Stimulated activated CD4-positive, alpha-beta T cell treated with anti-CD3 and anti-CD28 coated beads, Interleukin-4, amount 100 ng/mL, for 4 hours (primary cell): Measurements from ENCODE around the gene TMEM169.
"Not testable (repeated sequence)": the region's sequence is repeated elsewhere in the genome, so short reads cannot be mapped to it uniquely, and the experiment has no call there.

ENCODE experiments used
- DNase-seq, 2 experiments: peaks; one replicate each; pipeline ENCODE4 v3.0.0-alpha.2; 2020

The TMEM169 gene

DNA sequence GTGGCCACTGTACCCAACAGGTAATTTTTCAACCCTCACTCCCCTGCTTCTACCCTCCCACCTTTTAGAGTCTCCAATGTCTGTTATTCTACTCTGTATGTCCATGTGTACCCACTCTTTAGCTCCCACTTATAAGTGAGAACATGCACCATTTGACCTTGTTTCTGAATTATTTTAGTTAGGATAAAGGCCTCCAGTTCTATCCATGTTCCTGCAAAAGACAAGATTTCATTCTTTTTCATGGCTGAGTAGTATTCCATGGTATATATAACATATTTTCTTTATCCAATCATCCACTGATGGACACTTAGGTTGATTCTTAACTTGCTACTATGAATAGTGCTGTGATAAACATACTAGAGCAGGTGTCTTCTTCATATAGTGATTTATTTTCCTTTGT is 9.2 kb upstream of the TMEM169 start:
- DNase-seq = no peak

DNA sequence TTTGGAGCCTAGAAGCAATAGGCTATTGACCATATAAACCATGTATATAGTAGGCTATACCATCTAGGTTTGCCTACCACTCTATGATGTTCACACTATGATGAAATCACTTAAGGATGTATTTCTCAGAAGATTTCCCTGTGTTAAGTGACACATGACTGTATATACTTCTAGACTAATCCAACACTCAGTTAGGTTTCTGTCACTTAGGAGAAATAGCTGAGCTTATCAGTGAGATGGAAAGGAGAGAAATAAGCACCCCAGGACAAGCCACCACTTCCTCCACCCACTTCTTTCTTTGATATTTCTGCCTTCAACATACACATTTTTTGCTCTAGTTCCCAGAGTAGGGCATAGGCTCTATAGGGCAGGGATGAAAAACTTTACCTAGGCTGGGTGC is 7.9 kb upstream of the TMEM169 start:
- no peak for DNase-seq

DNA sequence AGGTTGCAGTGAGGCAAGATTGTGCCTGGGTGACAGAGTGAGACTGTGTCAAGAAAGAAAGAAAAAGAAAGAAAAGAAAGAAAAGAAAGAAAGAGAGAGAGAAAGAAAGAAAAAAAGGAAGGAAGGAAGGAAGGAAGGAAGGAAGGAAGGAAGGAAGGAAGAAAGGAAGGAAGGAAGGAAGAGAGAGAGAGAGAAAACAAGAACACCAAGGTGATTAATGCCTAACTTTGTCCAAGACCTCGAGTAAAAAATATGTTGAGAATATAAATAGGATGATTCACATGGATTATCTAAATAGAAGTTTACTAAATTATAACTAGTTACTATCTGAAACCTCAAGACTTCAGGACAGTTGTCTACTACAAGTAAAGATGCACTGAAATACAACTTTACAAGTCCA is 7.3 kb upstream of the TMEM169 start:
- DNase-seq = no peak

DNA sequence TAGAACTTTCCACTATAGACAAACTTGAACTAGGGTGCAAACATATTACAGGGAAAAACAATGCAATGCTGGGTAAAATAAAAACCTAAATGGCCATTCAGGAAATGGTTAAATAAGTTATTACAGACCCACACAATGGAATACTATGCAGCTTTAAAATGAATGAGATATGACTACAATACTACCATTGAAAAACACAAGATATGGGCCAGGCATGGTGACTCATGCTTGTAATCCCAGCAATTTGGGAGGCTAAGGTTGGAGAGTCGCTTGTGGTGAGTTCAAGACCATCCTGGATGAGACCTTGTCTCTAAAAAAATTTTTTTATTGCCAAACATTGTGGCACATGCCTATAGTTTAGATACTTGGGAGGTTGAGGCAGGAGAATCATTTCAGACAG is 6.9 kb upstream of the TMEM169 start:
- DNase-seq = no peak

DNA sequence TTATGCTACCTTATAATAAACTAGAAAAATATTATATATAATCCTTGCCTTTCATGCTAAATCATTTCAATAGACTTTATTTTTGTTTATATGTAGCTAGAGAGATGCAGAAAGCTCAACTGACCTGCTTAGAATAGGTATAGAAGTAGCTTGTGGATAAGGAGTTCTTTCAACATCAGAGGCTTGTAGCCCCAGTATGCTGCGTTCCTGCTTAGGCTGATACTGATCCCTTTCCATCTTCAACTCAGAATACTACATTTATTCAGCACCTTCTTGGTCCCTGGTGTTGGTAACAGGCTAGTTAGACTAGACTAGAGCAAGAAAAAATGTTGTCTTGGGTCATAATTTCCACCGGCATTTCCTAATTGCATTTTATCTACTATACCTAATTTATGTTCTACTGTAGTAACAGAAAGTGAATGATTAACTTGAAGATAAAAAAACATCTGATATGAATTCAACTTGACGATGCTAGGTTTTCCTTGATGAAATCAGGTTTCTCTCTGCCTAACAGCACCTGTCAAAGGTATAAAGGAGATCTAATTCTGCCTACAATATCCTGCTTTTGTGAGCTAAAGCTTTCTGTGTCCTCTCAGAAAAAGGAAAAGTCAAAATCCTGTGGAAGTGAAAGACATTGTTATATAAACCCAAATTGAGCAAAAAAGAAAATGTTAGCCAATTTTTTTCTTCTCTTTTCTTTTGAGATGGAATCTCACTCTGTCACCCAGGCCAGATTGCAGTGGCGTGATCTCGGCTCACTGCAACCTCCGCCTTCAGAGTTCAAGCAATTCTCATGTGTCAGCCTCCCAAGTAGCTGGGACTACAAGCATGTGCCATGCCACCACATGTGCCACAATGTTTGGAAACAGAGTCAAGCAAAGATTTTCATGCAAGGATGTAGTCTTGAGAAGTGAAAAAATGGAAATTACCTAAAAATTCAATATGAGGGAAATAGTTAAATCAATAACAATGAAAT is 5.9 kb upstream of the TMEM169 start:
- no peak for DNase-seq

DNA sequence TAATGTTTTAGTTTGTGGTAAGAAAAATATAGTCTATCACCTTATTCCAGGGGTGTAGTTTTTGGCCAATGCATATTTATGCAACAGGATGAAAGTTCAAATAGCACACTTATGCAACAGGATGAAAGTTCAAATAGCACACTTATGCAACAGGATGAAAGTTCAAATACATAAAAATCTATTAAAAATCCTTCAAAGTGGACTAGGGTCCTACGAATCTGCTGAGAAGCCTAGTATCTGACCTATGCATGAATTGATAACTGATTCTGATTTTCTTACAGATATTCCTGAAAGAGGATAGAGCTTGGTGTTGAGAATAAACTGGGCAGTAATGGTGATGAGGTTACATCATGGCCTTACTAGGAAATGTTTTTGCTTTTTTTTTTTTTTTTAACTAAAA is 2.9 kb upstream of the TMEM169 start:
- no peak for DNase-seq

DNA sequence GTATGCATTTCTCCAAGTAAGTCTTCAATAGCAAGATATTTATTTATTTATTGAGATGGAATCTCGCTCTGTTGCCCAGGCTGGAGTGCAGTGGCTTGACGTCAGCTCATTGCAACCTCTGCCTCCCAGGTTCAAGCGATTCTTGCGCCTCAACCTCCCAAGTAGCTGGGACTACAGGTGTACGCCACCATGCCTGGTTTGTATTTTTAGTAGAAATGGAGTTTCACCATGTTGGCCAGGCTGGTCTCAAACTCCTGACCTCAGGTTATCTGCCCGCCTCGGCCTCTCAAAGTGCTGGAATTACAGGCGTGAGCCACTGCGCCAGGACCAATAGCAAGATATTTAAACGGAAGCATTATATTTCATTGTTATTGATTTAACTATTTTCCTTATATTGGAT is 1.7 kb upstream of the TMEM169 start:
- not testable (repeated sequence) for DNase-seq

DNA sequence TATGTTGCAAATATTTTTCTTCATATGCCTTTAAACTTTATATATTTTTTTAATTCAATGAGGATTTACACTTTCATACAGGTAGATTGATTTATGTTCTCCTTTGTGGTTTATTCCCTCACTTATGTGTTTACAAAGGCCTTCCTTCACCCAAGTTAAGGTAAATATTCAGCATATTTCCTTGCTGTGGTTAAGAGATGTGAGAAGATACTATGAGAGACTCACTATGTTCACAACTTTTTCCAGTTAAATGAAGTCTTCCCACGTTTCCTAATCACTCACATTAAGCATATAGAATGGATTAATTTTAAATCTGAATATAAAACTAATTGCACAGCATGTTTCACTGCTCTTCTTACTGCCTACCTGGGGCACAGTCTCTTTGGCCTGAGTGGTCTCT is 707 bp upstream of the TMEM169 start:
- DNase-seq = no peak

DNA sequence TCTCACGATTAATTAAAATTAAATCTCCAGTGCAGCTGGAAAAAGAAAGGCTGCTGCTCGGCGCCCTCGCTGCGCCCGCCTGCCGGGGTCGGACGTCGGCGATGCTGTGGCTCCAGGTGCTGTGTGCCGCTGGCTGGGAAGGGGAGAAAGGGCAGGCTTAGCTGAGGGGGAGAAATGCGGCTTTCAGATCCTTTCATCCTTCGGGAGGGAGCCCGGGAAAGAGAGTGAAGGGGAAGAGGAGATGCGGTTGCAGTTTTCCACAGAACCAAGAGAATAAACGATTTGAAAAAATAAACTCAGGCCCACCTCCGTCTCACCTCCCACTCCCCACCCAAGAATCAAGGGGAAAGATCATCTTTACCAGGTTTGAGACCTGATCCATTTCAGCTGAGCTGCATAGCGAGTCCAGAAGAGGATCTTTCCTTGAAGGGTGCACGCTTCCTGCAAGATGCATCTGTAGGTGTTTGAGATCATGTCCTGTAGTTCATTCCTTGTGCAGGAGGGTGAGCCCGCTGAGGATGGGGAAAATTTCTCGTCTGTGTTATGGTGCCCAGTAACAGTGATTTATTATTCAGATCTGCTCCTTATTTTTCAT is 495 bp downstream of the TMEM169 start:
- DNase-seq = no peak

DNA sequence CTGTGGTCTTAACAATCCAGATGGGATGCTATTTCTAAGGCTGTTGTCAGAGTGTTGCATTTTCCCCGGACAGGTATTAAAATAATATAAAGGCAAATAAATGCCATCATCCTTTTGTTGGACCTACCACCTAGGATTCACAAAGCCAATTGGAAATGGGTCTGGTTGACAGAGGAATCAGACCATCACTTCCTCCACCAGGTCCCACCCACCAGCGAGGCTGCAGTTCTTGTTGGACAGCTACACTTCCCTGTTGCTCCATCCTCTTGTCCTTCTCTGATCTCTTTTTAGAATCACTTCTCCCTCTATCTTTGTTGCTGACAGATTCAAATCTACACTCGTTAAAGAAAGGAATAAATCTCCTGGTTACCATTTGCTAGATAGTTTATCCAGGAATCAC is 1.1 kb downstream of the TMEM169 start:
- DNase-seq = no peak

DNA sequence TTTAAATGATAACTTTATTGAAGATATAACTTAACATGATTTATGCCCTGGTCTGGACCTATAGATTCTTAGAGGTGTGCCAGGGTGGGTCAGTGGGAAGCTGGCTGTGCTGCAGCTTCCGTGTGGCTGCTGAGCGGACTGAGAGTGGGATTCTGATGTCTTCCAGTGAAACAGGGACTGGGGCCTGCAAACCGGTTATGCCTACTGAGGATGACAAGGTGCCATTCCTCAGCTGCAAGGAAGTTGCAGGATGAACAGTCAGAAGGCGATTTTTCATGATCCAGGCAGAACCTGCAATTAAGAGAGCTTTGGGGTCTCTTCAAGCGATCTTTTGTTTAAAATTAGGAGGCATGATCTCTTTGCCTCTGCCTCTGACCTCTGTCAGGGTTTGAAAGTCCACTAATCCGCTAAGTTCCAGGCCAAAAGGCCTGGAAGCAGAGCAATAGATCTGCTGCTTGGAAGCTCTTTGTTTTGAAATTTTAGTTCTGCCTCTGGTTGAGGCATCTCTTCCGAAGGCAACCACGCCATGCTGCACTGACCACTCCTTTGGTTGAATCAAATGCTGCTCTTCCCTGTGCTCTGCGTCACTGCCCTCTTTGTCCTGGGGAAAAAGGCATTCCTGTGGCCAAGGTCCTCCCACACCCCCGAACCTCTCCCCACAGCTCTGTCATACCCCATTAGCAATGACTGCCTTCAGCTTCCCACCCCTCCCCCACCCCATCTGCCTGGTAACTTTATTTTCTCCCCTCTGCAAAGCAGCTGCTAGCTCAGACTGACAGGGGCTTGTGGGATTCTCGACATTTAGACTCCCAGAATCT is 2.0 kb downstream of the TMEM169 start:
- DNase-seq = no peak

DNA sequence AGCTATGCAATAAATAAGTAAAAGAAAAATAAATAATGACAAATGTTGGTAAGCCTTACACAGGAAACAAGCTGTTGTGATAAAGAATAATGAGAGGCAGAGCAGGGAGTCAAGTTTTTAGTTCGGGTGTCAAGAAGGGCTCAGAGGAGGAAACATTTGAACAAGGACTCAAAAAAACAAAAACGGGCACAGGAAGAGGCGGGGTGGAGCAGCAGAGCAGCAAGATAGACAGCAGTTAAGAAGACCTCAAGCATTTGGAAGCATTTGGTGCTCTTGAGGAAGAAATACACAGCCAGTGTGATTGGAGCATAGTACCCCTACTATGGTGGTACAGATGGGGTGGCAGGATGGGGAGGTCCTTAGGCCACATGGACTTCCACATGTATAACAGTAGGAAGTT is 2.8 kb downstream of the TMEM169 start:
- DNase-seq = peak in 1 of 2 experiments; percentile 14

DNA sequence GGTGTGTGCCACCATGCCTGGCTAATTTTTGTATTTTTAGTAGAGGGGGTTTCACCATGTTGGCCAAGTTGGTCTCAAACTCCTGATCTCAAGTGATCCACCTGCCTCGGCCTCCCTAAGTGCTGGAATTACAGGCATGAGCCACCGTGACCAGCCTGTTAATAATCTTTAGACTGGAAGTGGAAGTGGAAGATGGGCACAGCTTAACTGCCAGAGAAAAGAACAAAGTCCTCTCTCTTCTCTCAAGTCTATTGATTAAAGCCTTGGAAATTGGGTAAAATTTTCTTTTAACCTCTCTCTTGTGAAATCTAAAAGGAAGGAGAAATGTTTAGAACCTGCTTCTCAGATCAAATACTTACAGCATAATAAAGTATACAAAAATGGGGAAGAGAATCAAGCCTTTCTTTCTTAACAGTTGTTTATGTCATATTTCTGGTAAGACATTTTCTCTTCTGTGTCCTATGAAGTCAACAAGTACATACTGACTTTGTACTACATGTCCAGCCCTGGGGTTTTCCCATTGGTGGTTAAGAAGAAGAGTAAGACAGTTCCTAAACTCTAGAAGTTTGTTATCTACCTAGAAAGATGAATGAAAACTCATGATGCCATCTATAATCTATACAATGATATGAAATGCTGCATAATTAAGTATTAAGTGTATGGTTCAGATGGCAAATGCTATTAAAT is 4.6 kb downstream of the TMEM169 start:
- DNase-seq = no peak

DNA sequence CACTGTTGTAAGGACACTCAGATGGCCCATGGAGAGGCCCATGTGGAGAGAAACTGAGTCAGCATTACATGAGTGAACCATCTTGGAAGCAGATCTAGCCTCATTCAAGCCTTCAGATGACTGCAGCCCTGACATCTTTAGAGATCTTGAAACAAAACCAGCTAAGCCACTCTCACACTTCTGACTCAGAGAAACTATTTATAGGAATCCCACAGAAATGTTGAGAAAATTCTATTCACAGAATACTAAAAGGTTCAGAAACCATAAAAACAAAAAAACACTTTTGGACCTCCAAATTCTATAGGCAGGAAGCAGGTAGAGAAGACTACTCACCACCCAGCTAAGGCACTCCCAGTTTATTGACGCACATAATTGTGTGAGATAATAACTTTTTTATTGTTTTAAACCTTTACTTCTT is 8.7 kb downstream of the TMEM169 start:
- no peak for DNase-seq

DNA sequence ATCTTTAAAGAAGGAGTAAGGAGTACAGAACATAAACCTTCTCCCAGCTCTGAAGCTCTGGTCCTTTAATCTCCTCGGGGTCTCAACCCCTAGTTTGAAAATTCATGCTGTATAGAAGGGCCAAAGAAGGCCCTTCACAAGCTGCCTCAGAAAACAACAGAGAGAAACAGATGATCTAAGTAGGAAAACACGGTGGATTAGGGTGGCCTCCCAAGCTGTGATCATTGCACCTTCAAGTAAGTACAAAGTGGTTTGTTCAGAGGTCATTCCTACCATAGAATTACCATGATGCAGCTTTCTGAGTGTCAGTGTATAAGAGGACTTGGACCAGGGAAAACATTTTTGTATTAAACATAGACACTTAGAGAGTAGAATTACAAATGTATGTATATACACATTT is 10.9 kb downstream of the TMEM169 start:
- DNase-seq = no peak

DNA sequence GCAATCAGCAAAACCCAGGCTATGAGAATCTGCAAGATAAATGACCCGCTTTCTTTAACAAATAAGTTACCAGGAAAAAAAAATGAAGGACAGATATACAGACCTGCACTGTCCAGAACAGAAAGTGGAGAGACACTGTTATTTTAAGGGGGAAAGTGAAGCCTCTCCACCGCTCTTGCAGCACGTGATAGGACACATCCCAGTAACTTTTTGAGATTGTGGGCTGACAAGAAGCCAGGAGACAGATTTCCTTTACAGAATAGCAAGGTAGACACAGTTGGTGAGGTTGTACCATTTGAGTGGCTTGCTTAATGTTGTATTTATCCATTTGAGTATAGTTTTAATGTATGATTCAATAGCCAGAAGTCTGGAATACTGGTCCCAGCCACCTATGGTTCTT is 13.0 kb downstream of the TMEM169 start:
- no peak for DNase-seq

DNA sequence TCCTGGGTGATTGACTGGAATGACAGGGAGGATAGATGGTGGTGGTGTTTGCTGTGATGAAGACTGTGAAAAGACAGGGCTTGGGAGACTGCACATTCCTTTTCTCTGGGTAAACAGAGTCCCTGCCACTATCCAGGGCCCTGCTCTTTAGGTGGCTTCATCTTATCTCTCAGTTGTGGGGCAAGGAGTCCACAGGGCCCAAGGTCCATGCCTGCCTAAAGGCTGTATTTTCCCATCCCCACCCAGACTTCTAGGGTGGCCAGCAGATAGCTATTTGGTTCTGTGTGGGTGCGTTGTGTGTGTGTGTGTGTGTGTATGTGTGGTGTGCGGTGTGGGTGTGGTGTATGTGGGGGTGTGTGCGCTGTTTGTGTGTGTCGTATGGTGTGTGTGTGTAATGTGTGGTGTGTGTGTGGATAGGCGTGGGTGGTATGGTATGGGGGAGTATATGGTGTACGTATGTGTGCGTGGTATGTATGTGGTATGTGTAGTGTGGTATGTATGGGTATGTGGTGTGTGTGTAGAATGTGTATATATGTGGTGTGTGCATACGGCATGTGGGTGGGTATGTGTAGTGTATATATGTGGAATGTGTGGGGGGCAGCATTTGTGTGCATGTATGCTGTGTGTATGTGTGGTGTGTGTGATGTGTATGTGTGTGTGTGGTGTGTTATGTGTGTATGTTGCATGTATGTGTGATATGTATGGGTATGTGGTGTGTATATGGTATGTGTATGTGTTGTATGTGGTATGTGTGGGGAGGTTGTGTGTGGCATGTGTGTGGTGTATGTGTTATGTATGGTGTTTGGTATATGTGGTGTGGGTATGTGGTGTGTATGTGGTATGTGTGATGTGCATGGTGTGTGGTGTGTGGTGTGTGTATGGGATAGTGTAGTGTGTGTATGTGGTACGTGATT is 17.0 kb downstream of the TMEM169 start:
- no peak for DNase-seq

DNA sequence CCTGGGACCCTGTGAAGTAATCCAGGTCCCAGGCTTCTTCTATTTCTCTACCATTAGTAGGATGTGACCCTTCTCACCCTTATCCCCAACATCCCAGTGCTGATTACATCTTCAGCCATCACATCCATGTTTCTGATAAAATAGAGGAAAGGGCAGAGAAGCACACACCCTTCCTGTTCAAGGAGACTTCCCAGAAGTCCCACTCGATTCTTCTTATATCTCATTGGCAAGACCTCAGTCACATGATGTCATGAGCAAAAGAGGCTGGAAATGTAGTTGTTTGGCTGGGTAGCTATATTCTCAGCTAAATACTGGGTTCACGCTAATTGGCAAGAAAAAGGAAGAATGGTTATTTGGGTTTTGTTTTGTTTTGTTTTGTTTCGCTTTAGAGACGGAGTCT is 19.4 kb downstream of the TMEM169 start:
- no peak for DNase-seq

DNA sequence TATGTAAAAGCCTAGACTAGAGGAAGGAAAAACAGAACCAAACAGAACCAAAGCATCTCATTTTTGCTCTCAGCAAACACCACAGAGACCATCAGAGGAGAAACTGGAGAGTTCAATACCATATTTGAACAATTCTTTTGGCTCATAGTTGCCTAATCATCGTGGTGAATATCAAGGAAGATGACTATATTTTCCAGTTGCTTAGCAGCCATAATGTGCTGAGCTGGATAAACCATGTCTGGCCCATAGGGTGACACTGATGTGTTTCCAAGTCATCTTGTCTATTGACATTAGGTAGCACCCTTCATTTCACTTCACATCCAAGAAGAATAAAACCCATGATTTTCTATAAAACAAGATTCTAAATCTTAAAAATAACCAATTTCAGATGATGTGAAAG is 21.5 kb downstream of the TMEM169 start:
- no peak for DNase-seq

DNA sequence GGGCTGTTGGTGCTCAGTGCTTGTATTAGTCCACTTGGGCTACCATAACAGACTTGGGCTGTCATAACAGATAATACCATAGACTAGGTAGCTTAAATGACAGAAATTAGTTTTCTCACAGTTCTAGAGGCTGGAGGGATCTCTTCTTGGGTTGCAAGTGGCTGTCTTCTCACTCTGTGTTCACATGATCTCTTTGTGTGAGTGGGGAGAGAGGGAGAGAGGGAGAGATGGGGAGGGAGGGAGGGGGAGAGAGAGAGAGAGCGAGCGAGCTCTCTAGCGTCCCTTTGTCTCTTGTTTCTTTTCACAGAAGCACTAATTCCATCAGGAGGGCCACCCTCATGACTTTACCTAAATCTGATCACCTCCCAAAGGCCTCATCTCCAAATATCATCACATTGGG is 23.0 kb downstream of the TMEM169 start:
- DNase-seq = no peak

DNA sequence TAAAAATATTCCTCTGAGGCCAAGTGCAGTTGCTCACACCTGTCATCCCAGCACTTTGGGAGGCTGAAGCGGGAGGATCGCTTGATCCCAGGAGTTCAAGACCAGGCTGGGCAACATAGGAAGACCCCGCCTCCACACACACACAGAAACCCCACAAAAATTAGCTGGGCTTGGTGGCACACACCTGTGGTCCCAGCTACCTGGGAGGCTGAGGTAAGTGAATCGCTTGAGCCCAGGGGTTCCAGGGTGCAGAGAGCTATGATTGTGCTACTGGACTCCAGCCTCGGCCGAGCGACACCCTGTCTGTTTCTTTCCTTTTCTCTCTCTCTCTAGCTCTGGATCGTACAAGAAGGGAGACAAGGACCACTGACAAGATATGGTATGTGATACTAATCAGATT is 25.6 kb downstream of the TMEM169 start:
- no peak for DNase-seq

DNA sequence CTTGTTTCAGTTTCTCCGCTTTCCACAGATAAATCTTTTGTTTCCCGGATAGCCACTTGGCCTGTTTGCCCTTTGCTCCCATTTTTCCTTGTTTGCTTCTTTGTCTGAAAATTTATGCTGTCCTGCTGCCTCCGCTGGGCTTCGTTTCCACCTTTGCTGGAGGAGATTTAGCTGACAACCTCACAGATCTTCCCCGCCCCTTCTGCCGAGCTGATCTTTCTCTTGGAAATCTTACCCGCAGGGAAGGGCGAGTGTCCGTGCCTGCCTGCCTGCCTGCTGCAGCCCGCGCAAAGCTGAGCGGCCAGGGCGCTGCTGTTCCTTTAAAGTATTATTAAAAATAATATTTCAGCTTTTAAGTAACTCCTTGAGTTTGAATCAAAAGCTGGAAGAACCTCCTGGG is 26.0 kb downstream of the TMEM169 start:
- DNase-seq = no peak
